ENCODE results near the gene CNTNAP5.

Gene CNTNAP5

GRCh38 chr2:124756048-124756447 lies 731.0 kb downstream of the CNTNAP5 start:
- in situ Hi-C loops (cut with MboI; ENCODE audit: low sequenced_read_pairs): no loop called here

DNA sequence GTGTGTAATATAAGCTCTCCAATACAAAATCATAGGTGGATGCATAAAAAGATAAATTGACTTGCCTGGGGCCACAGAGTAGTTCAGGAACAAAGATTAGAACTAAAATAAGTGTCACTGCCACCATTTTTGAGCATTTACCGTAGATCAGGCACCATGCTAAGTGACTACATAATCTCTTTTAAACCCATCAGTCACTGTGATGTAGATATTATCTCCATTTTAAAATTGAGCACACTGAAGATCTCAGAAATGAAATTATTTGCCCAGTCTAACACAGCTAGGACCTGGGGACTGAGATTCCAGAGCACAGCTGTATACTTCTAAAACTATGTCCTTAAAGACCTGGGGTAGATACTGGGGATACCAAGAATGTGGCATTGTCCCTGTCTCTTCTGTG lies 737.3 kb downstream of the CNTNAP5 start:
- in situ Hi-C loops (cut with MboI; ENCODE audit: low sequenced_read_pairs): no loop called here

DNA sequence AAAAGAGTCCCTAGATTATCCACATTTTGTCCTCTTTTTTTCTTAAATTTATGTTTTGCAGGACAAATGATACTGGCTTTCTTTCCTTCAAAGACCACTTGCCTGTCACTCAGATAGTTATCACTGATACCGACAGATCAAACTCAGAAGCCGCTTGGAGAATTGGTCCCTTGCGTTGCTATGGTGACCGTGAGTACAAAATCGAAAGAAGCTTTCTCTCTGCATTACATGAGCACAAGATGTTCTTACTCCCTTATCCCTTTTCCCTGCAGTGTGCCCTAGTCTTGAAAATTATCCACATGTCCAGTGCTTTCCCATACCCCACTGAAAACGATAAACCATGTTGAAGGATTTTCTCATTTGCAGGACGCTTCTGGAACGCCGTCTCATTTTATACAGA lies 738.5 kb downstream of the CNTNAP5 start:
- in situ Hi-C loops (cut with MboI; ENCODE audit: low sequenced_read_pairs): no loop called here

DNA sequence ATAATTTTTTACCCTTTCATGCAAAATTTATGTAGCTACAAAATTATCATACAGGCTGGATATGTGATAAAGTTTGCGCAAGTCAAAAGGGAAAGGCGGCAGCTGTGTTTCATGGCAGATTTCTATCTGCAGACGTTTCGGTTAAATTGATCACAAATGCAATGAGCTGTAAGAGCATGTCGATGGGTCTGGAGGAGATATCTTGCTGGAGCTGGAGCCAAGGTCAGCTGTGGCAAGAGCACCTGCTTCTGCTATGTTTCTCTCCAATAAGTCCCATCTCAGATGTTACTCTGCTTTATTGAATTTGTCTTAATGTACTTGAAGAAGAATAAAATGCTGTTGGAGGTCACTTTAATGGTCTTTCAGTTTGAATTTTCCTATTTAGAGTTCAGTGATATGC lies 749.7 kb downstream of the CNTNAP5 start:
- in situ Hi-C loops (cut with MboI; ENCODE audit: low sequenced_read_pairs): no loop called here

- in situ Hi-C loops (cut with MboI; ENCODE audit: low sequenced_read_pairs): no loop called here
Measured at GRCh38 chr2:124776332-124776731, 751.2 kb downstream of the CNTNAP5 start.

- in situ Hi-C loops (cut with MboI; ENCODE audit: low sequenced_read_pairs): no loop called here
Measured at GRCh38 chr2:124778076-124778475, 753.0 kb downstream of the CNTNAP5 start.

DNA sequence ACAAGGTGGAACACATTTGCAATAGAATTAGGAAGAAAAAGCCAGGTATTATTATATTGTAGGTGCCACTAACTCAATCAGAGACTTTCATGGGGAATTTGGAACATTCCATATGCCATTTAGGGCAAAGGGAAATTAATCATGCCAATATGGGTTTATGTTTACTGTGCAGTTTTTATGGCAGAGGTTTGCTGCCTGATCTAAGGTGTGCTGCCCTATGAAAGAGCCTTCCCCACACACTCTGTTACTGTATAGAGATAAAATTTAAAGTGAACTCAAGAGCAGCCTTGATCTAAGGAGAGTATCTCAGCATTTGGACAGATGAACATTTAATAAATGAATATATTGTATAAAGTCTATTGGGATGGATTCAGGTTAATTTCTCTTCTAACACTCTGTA lies 771.6 kb downstream of the CNTNAP5 start:
- in situ Hi-C loops (cut with MboI; ENCODE audit: low sequenced_read_pairs): no loop called here

DNA sequence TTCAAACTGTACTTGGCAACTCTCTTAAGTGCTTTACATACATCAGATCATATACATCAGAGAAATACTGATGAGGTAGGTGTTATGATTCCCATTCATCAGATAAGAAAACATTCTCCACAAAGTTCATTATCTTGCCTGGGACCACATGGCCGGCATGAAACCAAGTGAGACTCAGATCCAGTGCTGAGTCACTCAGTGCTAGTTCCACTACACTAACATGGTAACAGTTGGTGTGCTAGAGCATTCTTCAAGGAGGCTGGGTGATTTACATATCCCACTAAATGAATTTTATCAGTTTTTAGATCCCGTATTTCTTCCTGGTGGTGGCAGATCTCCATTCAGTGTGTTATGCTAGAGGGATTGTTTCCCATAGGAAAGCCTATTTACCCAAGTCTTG lies 772.0 kb downstream of the CNTNAP5 start:
- in situ Hi-C loops (cut with MboI; ENCODE audit: low sequenced_read_pairs): no loop called here

GRCh38 chr2:124798551-124798950 lies 773.5 kb downstream of the CNTNAP5 start:
- in situ Hi-C loops (cut with MboI; ENCODE audit: low sequenced_read_pairs): no loop called here

GRCh38 chr2:124804014-124804940 lies 779.2 kb downstream of the CNTNAP5 start:
- in situ Hi-C loops (cut with MboI; ENCODE audit: low sequenced_read_pairs): no loop called here

GRCh38 chr2:124805060-124805459 lies 780.0 kb downstream of the CNTNAP5 start:
- in situ Hi-C loops (cut with MboI; ENCODE audit: low sequenced_read_pairs): no loop called here

DNA sequence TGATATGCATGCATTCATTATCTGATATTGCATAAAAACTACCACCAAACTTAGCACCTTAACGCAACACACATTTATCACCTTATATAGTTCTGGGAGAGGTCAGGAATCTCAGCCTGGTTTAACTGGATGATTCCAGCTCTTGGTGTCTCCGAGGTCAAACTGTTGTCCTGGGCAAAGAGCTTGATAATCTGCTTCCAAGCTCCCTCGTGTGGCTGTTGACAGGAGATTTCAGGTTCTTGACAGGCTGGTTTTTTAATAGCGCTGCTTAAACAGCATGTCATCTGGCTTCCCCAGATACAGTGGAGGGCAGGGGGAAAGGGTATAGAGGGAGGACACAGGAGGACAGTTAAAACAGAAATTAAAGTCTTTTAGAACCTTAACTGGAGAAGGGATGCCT lies 785.0 kb downstream of the CNTNAP5 start:
- in situ Hi-C loops (cut with MboI; ENCODE audit: low sequenced_read_pairs): no loop called here

- in situ Hi-C loops (cut with MboI; ENCODE audit: low sequenced_read_pairs): no loop called here
Measured at GRCh38 chr2:124814968-124815745, 790.1 kb downstream of the CNTNAP5 start.

GRCh38 chr2:124816007-124816406 lies 790.9 kb downstream of the CNTNAP5 start:
- in situ Hi-C loops (cut with MboI; ENCODE audit: low sequenced_read_pairs): no loop called here

DNA sequence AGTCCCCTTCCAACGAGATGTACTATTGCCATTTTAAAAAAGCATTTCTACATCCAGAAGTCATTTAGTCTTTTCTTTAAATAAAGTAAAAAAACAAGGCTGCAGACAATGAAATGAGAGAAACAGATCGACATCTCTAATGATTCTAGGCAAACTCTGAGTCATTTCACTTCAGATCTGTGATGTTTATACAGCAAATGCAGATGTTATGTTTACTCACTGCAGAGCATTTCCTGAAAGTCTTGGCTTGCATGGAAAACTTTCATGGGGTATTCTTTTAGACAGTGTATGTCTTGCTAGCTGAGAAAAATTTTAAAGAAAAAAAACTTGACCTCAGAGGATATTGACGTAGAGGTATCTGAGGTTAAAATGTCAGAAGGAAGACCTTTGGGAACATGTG lies 797.4 kb downstream of the CNTNAP5 start:
- in situ Hi-C loops (cut with MboI; ENCODE audit: low sequenced_read_pairs): no loop called here

DNA sequence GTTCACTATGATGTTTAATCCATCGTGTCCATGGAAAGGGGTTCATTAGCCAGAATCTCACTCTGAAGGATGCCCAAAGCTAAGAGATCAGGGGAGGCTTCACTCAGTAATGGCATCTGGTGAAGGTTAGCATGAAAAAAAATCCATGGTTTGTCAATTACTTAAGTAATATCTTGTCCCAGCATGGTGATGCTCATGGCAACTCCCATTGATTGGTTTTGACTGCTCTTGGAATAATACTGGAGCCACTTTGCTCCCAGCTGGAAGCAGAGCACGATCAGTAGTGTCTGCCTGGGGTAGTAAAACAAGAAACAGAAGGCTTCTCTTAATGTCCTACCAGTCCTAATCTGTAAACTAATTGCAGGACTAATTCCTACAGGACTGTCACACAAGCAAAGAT lies 799.4 kb downstream of the CNTNAP5 start:
- in situ Hi-C loops (cut with MboI; ENCODE audit: low sequenced_read_pairs): no loop called here

- in situ Hi-C loops (cut with MboI; ENCODE audit: low sequenced_read_pairs): no loop called here
Measured at GRCh38 chr2:124832521-124832920, 807.4 kb downstream of the CNTNAP5 start.

DNA sequence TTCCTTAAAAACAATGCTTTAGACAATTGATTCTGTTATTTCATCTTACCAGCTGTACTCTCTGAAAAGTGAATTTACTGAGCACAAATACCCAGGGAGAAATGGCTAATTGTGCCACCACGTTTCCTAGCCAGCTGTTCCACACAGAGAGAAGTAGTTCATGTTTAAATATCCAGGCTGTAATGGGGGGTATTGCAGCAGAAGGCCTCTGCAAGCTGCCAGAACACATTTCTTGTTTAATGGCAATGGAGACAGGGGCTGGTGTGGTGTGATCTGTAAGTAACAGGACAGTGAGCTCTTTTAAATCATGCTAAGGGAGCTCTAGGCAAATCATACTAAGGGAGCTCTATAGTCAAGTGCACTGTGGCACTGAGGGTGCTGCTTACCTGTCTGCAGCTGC lies 809.2 kb downstream of the CNTNAP5 start:
- in situ Hi-C loops (cut with MboI; ENCODE audit: low sequenced_read_pairs): no loop called here

DNA sequence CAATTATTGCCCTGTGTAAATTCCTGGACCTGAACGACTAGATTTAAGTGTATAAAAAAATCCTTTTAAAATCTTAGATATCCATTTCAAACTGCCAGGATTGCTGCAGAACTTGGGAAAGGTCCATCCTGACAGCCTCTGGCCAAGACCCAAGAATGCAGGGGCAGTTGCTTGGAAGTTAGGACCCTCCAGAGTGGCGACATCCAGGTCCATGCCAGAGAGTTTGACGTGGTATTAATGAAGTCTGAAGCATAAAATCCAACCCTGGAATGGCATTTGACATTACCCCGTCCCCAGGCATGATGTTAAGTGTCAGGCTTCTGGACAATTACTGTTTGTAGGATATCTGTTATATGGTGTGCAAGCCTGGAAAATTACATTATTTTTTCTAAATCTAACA lies 810.2 kb downstream of the CNTNAP5 start:
- in situ Hi-C loops (cut with MboI; ENCODE audit: low sequenced_read_pairs): no loop called here

- in situ Hi-C loops (cut with MboI; ENCODE audit: low sequenced_read_pairs): no loop called here
Measured at GRCh38 chr2:124836416-124836815, 811.3 kb downstream of the CNTNAP5 start.

DNA sequence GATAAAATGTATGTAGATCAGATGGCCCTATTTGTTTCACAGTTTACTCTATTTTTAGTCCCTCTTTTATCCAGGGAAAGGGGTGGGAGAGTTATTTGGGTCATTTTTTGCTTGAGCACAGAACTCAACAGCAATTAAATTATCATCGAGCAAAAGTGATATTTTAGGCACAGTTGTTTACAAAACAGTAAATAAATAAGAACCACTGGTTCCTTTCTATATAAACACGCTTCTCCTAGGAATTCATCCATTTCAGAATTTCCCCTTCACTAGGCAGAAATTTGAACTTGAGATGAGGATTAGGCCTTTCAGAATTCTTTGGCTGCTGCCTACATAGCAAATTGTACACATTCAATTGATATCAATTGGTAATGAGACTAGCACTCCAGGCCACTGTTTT lies 812.4 kb downstream of the CNTNAP5 start:
- in situ Hi-C loops (cut with MboI; ENCODE audit: low sequenced_read_pairs): no loop called here

- in situ Hi-C loops (cut with MboI; ENCODE audit: low sequenced_read_pairs): no loop called here
Measured at GRCh38 chr2:124838406-124838805, 813.3 kb downstream of the CNTNAP5 start.

All from HL-60/S4 treated with retinoic acid at 250 ng/mL for 4 days and 3 days (cell line).